BLaER1 (cell line): ENCODE results near the gene DDX24.
A peak's percentile ranks its signal among the peaks of the same experiment; 100 is the strongest.

ENCODE experiments used
- H3K27ac ChIP-seq: shearing (Covaris generic); formaldehyde crosslinking; 2 replicates; pipeline ENCODE4 v1.8.1; 2022
- H3K27me3 ChIP-seq: shearing (Covaris generic); formaldehyde crosslinking; 2 replicates; pipeline ENCODE4 v1.8.1; 2022
- H3K36me3 ChIP-seq: shearing (Covaris generic); formaldehyde crosslinking; 2 replicates; pipeline ENCODE4 v1.8.1; 2022
- H3K4me1 ChIP-seq: shearing (Covaris generic); formaldehyde crosslinking; 2 replicates; pipeline ENCODE4 v1.8.1; 2022
- H3K4me2 ChIP-seq: shearing (Covaris generic); formaldehyde crosslinking; 2 replicates; pipeline ENCODE4 v1.8.1; 2022
- H3K4me3 ChIP-seq: shearing (Covaris generic); formaldehyde crosslinking; 2 replicates; pipeline ENCODE4 v1.8.1; 2022
- H3K9ac ChIP-seq: shearing (Covaris generic); formaldehyde crosslinking; 2 replicates; pipeline ENCODE4 v1.8.1; 2022
- H3K9me3 ChIP-seq: shearing (Covaris generic); formaldehyde crosslinking; 2 replicates; pipeline ENCODE4 v1.8.1; 2022
- H4K20me1 ChIP-seq: shearing (Covaris generic); formaldehyde crosslinking; 2 replicates; pipeline ENCODE4 v1.8.1; 2022
- Cebpa-rat ChIP-seq: shearing (Covaris generic); IDR thresholded peaks from 2 replicates; pipeline ENCODE4 v1.8.1; 2022

The DDX24 gene

DNA sequence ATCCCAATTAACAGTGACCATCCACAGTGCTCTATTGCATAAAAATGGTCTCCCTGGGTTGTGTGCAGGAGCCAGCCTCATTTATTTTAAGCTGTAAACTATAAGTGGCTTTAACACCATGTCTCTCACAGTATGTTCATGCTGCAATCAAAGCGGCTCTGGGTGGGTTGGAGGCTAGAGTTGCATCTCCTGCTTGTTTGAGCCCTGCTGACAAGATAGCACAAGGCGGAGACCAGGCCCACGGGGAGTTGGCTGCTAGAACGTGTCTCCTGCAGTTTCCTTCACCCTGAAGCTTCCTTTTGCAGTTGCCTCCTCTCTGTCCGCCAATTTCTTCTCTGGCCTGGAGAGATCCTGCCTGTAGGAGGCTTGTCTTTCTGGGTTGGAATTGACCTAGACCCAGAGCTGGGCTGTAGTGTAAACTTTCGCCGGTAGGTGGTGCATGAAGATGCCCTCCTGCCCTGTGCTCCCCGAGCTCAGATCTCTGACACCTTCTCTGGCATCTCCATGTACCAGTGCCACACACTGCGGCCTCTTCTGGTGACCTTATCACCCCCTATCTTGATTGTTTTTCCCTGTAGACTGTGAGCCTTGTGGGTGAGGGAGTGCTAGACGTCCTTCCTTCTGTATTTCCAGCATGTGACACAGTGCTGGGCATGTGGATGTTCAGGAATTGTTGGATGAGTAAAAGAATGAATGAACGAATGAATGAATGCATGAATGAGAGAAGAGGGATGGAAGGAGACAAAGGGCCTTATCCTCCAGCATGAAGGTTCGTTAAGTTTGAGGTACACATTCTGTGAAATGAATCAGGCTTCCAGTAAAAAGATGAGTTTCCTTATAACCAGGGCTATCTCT, 44.5 kb downstream of the DDX24 start:
- no peaks in the 10 kb centered on the region for H4K20me1 ChIP-seq
- H3K4me3 ChIP-seq: no peak overlapping the region
- no peak overlapping the region for H3K9ac ChIP-seq
- no peaks in the 10 kb centered on the region for H3K27me3 ChIP-seq
- H3K4me1 ChIP-seq: no peaks in the 10 kb centered on the region
- peaks cover 5% of the 10 kb centered on the region; the same call in 1 of the 2 replicates for H3K9me3 ChIP-seq
- no peak overlapping the region for H3K4me2 ChIP-seq
- 0 out of 2 replicates have a peak, but pooled peaks cover 3% of the 10 kb centered on the region for H3K36me3 ChIP-seq
- TF ChIP-seq Cebpa-rat: no peak
- no peak overlapping the region for H3K27ac ChIP-seq

GRCh38 chr14:94034886-94035285, 46.1 kb downstream of the DDX24 start:
- Histone ChIP-seq H3K9me3 (peaks cover 5% of the 10 kb centered on the region; the same call in 1 of the 2 replicates), H3K36me3 (0 out of 2 replicates have a peak, but pooled peaks cover 3% of the 10 kb centered on the region), H3K4me3 (no peak overlapping the region), H3K4me2 (no peak overlapping the region), H4K20me1 (no peaks in the 10 kb centered on the region), H3K4me1 (no peaks in the 10 kb centered on the region), H3K27me3 (no peaks in the 10 kb centered on the region), H3K9ac (no peak overlapping the region), H3K27ac (no peak overlapping the region)
- TF ChIP-seq Cebpa-rat: no peak

- no peaks in the 10 kb centered on the region for H4K20me1 ChIP-seq
- H3K27ac ChIP-seq: no peak overlapping the region
- no peak overlapping the region for H3K9ac ChIP-seq
Measured at GRCh38 chr14:94031883-94032279, 49.1 kb downstream of the DDX24 start.

DNA sequence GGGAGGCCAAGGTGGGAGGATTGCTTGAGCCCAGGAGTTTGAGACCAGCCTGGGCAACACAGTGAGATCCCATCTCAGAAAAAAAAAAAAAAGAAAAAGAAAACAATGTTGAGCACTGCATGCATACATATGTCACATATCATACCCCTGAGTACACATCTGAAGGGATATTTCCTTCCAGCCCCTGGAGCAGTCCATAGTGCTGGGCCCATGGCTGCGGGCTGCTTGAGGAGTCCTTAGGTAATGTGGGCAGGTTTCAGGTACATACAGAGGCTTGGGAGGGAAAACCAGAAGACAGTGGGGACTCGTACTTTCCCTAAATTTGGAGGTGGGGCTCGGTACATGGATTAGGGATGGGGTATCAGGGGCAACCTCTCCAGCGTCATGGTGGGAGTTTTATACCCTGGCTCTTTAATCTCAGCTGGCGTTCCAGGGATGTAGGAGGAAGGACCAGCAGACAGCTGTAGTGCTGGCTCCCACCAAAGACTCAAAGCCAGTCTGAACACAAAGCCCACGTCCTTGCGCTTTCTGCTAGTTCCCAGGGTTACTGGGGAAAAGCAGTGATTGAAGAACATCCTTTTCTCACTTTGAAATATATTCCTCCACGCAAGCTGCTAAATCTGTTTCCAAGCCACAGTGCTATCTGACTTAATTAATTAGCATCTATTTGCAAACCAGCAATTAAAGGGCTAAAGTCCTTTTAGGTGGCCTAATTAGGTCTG, 49.7 kb downstream of the DDX24 start:
- TF ChIP-seq Cebpa-rat: no peak
- H3K4me1 ChIP-seq: peaks cover 28% of the 10 kb centered on the region
- no peak overlapping the region for H3K4me3 ChIP-seq

More at GRCh38 chr14:94031883-94032279, 49.1 kb downstream of the DDX24 start:
- 0 out of 2 replicates have a peak, but pooled peaks cover 3% of the 10 kb centered on the region for H3K36me3 ChIP-seq
- peaks cover 27% of the 10 kb centered on the region for H3K4me1 ChIP-seq
- H3K27me3 ChIP-seq: no peaks in the 10 kb centered on the region
- no peak overlapping the region for H3K4me2 ChIP-seq
- peaks cover 5% of the 10 kb centered on the region; the same call in 1 of the 2 replicates for H3K9me3 ChIP-seq
- H3K4me3 ChIP-seq: no peak overlapping the region
- TF ChIP-seq Cebpa-rat: no peak

GRCh38 chr14:94030571-94030970, 50.4 kb downstream of the DDX24 start:
- Histone ChIP-seq H3K36me3 (0 out of 2 replicates have a peak, but pooled peaks cover 3% of the 10 kb centered on the region), H3K9me3 (peaks cover 5% of the 10 kb centered on the region; the same call in 1 of the 2 replicates), H3K4me3 (no peak overlapping the region), H4K20me1 (no peaks in the 10 kb centered on the region), H3K4me1 (peaks cover 28% of the 10 kb centered on the region), H3K4me2 (no peak overlapping the region), H3K27ac (no peak overlapping the region), H3K9ac (no peak overlapping the region), H3K27me3 (no peaks in the 10 kb centered on the region)
- no peak for TF ChIP-seq Cebpa-rat

More for the DNA sequence above, 49.7 kb downstream of the DDX24 start:
- Histone ChIP-seq H3K27ac (no peak overlapping the region), H3K9ac (no peak overlapping the region), H4K20me1 (no peaks in the 10 kb centered on the region), H3K27me3 (no peaks in the 10 kb centered on the region), H3K9me3 (peaks cover 5% of the 10 kb centered on the region; the same call in 1 of the 2 replicates), H3K36me3 (0 out of 2 replicates have a peak, but pooled peaks cover 3% of the 10 kb centered on the region), H3K4me2 (no peak overlapping the region)

DNA sequence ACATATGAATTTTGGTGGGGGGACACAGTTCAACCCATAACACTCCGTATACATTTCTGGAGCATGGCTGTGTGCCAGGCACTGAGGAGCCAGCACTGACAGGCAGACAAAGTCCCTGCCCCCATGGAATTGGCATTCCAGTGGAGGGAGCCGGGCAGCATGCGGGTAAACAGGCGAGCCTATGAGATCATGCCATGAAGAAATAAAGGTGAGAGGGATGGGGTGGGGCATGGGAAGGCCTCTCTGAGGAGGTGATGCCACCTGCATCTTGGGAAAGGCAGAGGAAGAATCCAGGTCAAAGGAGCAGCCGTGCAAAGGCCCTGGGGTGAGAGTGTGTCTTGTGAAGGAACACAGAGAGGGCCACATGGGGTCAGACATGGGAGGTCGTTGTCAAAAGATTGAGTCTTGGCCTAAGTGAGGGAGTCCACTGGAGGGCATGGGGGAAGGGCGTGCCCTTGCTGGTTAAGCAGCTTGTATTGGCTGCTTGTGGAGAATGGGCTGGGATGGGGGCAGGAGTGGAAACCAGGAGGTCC, 51.3 kb downstream of the DDX24 start:
- no peak overlapping the region for H3K27ac ChIP-seq
- H3K9me3 ChIP-seq: peaks cover 3% of the 10 kb centered on the region; the same call in 1 of the 2 replicates
- H3K4me2 ChIP-seq: peak overlapping the region; percentile 79; the same call in 1 of the 2 replicates
- H3K4me3 ChIP-seq: no peak overlapping the region
- H3K4me1 ChIP-seq: peaks cover 28% of the 10 kb centered on the region
- H3K27me3 ChIP-seq: no peaks in the 10 kb centered on the region
- no peak for TF ChIP-seq Cebpa-rat
- 0 out of 2 replicates have a peak, but pooled peaks cover 3% of the 10 kb centered on the region for H3K36me3 ChIP-seq
- H4K20me1 ChIP-seq: no peaks in the 10 kb centered on the region
- no peak overlapping the region for H3K9ac ChIP-seq

GRCh38 chr14:94029265-94029664, 51.7 kb downstream of the DDX24 start:
- Histone ChIP-seq H3K27me3 (no peaks in the 10 kb centered on the region), H3K4me2 (peak overlapping the region; percentile 79), H3K9me3 (no peaks in the 10 kb centered on the region), H3K4me1 (peaks cover 28% of the 10 kb centered on the region), H4K20me1 (no peaks in the 10 kb centered on the region), H3K27ac (no peak overlapping the region), H3K36me3 (no peaks in the 10 kb centered on the region), H3K9ac (no peak overlapping the region), H3K4me3 (no peak overlapping the region)
- TF ChIP-seq Cebpa-rat: no peak

- H3K36me3 ChIP-seq: no peaks in the 10 kb centered on the region
- H3K4me3 ChIP-seq: no peak overlapping the region
- H3K27me3 ChIP-seq: no peaks in the 10 kb centered on the region
- no peaks in the 10 kb centered on the region for H4K20me1 ChIP-seq
- no peak for TF ChIP-seq Cebpa-rat
- peak overlapping the region; percentile 79 for H3K4me2 ChIP-seq
- H3K4me1 ChIP-seq: peaks cover 28% of the 10 kb centered on the region
- H3K9ac ChIP-seq: no peak overlapping the region
- no peak overlapping the region for H3K27ac ChIP-seq
- no peaks in the 10 kb centered on the region for H3K9me3 ChIP-seq
Measured at GRCh38 chr14:94028450-94028826, 52.6 kb downstream of the DDX24 start.

DNA sequence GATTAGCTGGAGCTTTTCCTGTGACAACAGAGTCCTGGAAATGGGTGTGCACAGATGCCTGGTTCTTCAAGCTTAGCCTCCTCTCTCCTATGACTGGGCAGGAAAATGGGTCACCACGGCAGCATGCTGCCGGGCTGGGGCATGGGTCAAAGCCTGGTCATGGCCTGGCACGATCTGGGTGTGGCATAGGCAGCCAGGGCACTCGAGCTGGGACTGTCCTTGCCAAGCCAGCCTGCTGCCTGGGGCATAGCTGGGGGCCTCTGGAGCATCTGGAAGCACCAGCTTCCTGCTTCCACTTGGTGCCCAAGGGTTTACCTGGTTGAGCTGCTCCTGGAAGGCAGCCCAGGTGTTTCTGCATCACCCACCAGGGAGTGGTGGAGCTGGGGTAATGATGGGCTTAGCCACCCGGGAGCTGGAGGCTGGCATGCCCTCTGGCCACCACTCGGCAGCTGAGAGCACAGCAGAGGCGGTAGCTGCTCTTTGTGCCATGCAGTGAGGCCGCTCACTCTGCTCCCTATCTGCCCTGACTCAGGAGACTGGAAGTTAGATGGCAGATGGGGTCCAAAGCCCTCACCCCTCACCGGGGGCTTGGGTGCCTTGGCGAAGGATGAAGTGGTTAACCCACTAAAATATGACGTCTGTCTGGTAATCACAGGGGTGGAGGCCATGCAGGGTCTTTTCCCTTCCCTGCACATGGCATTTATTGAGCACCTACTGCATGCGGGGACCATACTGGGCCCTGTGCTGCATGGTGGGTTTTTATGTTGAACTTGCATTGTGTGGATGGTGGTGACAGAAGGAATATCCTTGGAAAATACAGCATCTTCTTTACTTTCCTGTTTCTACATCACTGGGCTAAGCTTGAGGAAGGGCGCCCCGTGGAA, 53.2 kb downstream of the DDX24 start:
- H3K36me3 ChIP-seq: no peaks in the 10 kb centered on the region
- no peak for TF ChIP-seq Cebpa-rat
- no peaks in the 10 kb centered on the region for H4K20me1 ChIP-seq
- H3K27me3 ChIP-seq: no peaks in the 10 kb centered on the region
- peaks cover 34% of the 10 kb centered on the region for H3K4me1 ChIP-seq
- H3K4me3 ChIP-seq: no peak overlapping the region
- H3K27ac ChIP-seq: no peak overlapping the region
- H3K9ac ChIP-seq: no peak overlapping the region
- H3K4me2 ChIP-seq: peak overlapping the region; percentile 79
- no peaks in the 10 kb centered on the region for H3K9me3 ChIP-seq
